Measurements from ENCODE around the gene PIP4K2C.

Gene PIP4K2C

GRCh38 chr12:57590864-57591781, at the start of gene PIP4K2C:
TSS of gene PIP4K2C (plus strand) at chr12:57591192. CDS start at chr12:57591290, 98 bp downstream.
- peak; percentile 73 for DNase-seq (ENCODE audit: low read depth)

GRCh38 chr12:57541717-57542116, 49.3 kb upstream of the PIP4K2C start:
- no peak for DNase-seq (ENCODE audit: low read depth)

- DNase-seq (ENCODE audit: low read depth) = no peak
Observed at GRCh38 chr12:57543581-57543980, 47.4 kb upstream of the PIP4K2C start.

- no peak for DNase-seq (ENCODE audit: low read depth)
Observed at GRCh38 chr12:57545809-57546437, 45.1 kb upstream of the PIP4K2C start.

GRCh38 chr12:57546438-57547287, 44.3 kb upstream of the PIP4K2C start, which contains the start of gene DCTN2:
TSS of gene DCTN2 (minus strand) at chr12:57547192. CDS start at chr12:57547063, 129 bp downstream.
- peak; percentile 93 for DNase-seq (ENCODE audit: low read depth)

GRCh38 chr12:57547288-57548012, 43.5 kb upstream of the PIP4K2C start:
- DNase-seq (ENCODE audit: low read depth) = no peak

GRCh38 chr12:57548013-57548315, 43.0 kb upstream of the PIP4K2C start:
- DNase-seq (ENCODE audit: low read depth) = no peak

- no peak for DNase-seq (ENCODE audit: low read depth)
Observed at GRCh38 chr12:57548488-57548887, 42.5 kb upstream of the PIP4K2C start.

GRCh38 chr12:57549203-57549908, 41.6 kb upstream of the PIP4K2C start:
- DNase-seq (ENCODE audit: low read depth) = no peak

- DNase-seq (ENCODE audit: low read depth) = peak; percentile 43
Observed at GRCh38 chr12:57549909-57550640, 40.9 kb upstream of the PIP4K2C start, which contains the start of gene KIF5A. TSS of gene KIF5A (plus strand) at chr12:57550044. CDS start at chr12:57550272, 228 bp downstream.

- DNase-seq (ENCODE audit: low read depth) = no peak
Observed at GRCh38 chr12:57550641-57551549, 40.1 kb upstream of the PIP4K2C start.

- DNase-seq (ENCODE audit: low read depth) = no peak
Observed at GRCh38 chr12:57551637-57552305, 39.2 kb upstream of the PIP4K2C start.

GRCh38 chr12:57552306-57552651, 38.7 kb upstream of the PIP4K2C start:
- DNase-seq (ENCODE audit: low read depth) = no peak

- no peak for DNase-seq (ENCODE audit: low read depth)
Observed at GRCh38 chr12:57552835-57553313, 38.1 kb upstream of the PIP4K2C start.

GRCh38 chr12:57553343-57554202, 37.4 kb upstream of the PIP4K2C start:
- DNase-seq (ENCODE audit: low read depth) = no peak

GRCh38 chr12:57554453-57554852, 36.5 kb upstream of the PIP4K2C start:
- no peak for DNase-seq (ENCODE audit: low read depth)

- no peak for DNase-seq (ENCODE audit: low read depth)
Observed at GRCh38 chr12:57554897-57555296, 36.1 kb upstream of the PIP4K2C start.

GRCh38 chr12:57558864-57559263, 32.1 kb upstream of the PIP4K2C start:
- DNase-seq (ENCODE audit: low read depth) = no peak
